CD4-positive, CD25-positive, alpha-beta regulatory T cell (primary cell): ENCODE data around the gene OSBPL2. TPM values are rescaled to one million over a fixed set of nuclear protein-coding genes. Genes with fewer than 3 reads are reported as not detected.

Experiments
- ATAC-seq, 2 donors: fragments of 150-1000 bp; cut with Tn5 transposase; one replicate each; pipeline ENCODE4 v1.10.0; 2021; ENCODE audit warnings: low read depth in 2 of 2, moderate number of reproducible peaks in 2 of 2, moderate library complexity in 1 of 2
- DNase-seq, 3 donors: peaks; one replicate each; pipeline versions ENCODE4 v3.0.0 to v3.0.0-alpha.2; 2012 to 2022; ENCODE audit warnings: mixed read lengths in 1 of 3
- H3K27ac ChIP-seq: one replicate; pipeline ENCODE4 v1.7.0; 2013; ENCODE audit warnings: mild to moderate bottlenecking, low read length; ENCODE audit not compliant: insufficient read depth, poor library complexity, severe bottlenecking
- H3K27me3 ChIP-seq: one replicate; pipeline ENCODE4 v1.7.0; 2013; ENCODE audit warnings: low read length; ENCODE audit not compliant: control insufficient read depth, insufficient read depth
- H3K36me3 ChIP-seq: one replicate; pipeline ENCODE4 v1.7.0; 2013; ENCODE audit warnings: mild to moderate bottlenecking, low read length, moderate library complexity; ENCODE audit not compliant: control insufficient read depth, insufficient read depth
- H3K4me1 ChIP-seq: 2 replicates; pipeline ENCODE4 v1.7.0; 2013; ENCODE audit warnings: mild to moderate bottlenecking, low read length; ENCODE audit not compliant: insufficient read depth, control insufficient read depth, poor library complexity, severe bottlenecking
- H3K4me3 ChIP-seq: one replicate; pipeline ENCODE4 v1.7.0; 2013; ENCODE audit warnings: low read depth, mild to moderate bottlenecking, low read length, moderate library complexity
- H3K9me3 ChIP-seq, 2 experiments: 1 replicate in 1 of 2; 2 replicates in 1 of 2; pipeline ENCODE4 v1.7.0; 2013; ENCODE audit warnings: low read length in 2 of 2, mild to moderate bottlenecking in 1 of 2, moderate library complexity in 1 of 2; ENCODE audit not compliant: control insufficient read depth in 2 of 2
- H3K27ac Mint-ChIP-seq, 3 donors: one replicate each; pipeline ENCODE4 v1.8.0; 2020 to 2022; ENCODE audit warnings: mild to moderate bottlenecking in 3 of 3, mixed read lengths in 3 of 3, moderate library complexity in 2 of 3
- H3K27me3 Mint-ChIP-seq: one replicate; pipeline ENCODE4 v1.8.0; 2022; ENCODE audit warnings: mild to moderate bottlenecking, mixed read lengths
- H3K36me3 Mint-ChIP-seq: one replicate; pipeline ENCODE4 v1.8.0; 2020; ENCODE audit warnings: mixed read lengths
- H3K4me1 Mint-ChIP-seq, 4 donors: one replicate each; pipeline ENCODE4 v1.8.0; 2020 to 2022; ENCODE audit warnings: mixed read lengths in 4 of 4, mild to moderate bottlenecking in 1 of 4
- H3K4me3 Mint-ChIP-seq, 4 donors: one replicate each; pipeline ENCODE4 v1.8.0; 2020 to 2022; ENCODE audit warnings: mild to moderate bottlenecking in 4 of 4, mixed read lengths in 4 of 4, moderate library complexity in 3 of 4
- H3K9me3 Mint-ChIP-seq, 7 donors: one replicate each; pipeline ENCODE4 v1.8.0; 2020 to 2022; ENCODE audit warnings: mixed read lengths in 7 of 7, mild to moderate bottlenecking in 3 of 7, moderate library complexity in 2 of 7
- polyA plus RNA-seq, 4 donors: library from polyadenylated mRNA; unstranded; fragments of 300-500 nt; fragmentation: Illumina TruSeq; gene quantifications; one replicate each; pipeline ENCODE4 v1.2.3, GENCODE V29; 2021
- total RNA-seq: library from RNA; stranded (reverse); gene quantifications from one replicate; pipeline ENCODE4 v1.2.3, GENCODE V29; 2022

The OSBPL2 gene
- total and polyA plus RNA-seq, 5 donors from 2014 or later, result 19.3 to 85.2 (median 23.2) TPM

DNA sequence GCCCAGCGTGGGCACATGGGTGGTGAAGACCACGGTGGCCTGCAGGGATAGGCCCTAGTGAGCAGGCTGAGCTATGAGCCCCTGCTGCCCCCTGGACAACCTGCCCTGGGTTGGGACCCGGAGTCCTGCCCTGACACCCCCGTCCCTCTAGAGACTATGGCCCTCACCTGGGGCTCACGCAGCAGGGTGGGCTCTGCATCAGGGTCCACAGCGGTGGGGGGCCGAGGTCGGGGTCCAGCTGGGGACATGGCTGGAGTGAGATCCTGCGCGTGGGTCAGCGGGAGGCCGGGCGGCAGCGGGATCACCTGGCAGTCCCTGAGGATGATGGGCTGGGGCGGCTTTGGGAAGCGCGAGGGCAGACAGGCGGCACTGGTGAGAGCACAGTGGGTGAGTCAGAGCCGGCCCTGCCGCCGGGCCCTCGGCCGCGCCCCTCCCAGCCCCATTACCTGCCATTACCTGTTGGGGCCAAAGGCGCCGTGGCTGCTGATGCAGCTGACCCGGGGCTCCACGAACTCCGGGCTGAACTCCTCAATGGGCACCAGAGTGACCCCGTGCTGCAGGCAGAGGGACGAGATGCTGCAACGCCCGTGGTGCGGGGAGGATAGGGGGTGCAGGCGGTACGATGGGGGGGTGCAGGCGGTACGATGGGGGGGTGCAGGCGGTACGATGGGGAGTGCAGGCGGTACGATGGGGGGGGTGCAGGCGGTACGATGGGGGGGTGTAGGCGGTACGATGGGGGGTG, 92.4 kb downstream of the OSBPL2 start:
- Mint-ChIP-seq H3K4me3 (no peak overlapping the region), H3K27me3 (no peaks in the 10 kb centered on the region), H3K4me1 (no peaks in the 10 kb centered on the region), H3K27ac (no peak overlapping the region), H3K9me3 (no peaks in the 10 kb centered on the region), H3K36me3 (no peaks in the 10 kb centered on the region)
- H3K36me3 ChIP-seq, result no peaks in the 10 kb centered on the region
- no peak overlapping the region for H3K27ac ChIP-seq
- no peaks in the 10 kb centered on the region for H3K4me1 ChIP-seq
- DNase-seq (no peak), ATAC-seq (no peak)
- H3K9me3 ChIP-seq, result no peaks in the 10 kb centered on the region
- H3K4me3 ChIP-seq, result no peak overlapping the region
- H3K27me3 ChIP-seq, result no peaks in the 10 kb centered on the region

DNA sequence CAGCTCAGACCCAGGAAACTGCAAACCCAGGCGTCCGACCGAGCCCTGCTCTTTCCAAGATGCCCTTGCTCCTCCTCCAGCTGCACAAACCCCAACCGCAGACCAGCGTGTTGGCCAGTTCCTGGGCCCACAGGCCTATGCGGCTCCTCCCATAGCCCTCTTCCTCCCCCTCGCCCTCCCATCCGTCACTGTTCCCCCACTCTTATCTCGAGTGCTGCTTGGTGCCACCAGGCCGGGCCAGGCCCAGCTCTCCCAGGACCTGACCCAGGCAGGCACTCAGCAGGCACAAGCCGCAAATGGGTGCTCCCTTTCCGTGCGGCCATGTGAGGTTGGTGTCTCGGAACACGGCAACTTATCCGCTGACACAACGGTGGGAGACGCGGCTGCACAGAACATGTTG, 93.0 kb downstream of the OSBPL2 start:
- DNase-seq (no peak), ATAC-seq (no peak)
- Mint-ChIP-seq H3K4me1 (no peaks in the 10 kb centered on the region), H3K4me3 (no peak overlapping the region), H3K27ac (no peak overlapping the region), H3K9me3 (no peaks in the 10 kb centered on the region), H3K36me3 (no peaks in the 10 kb centered on the region), H3K27me3 (peaks cover 3% of the 10 kb centered on the region)
- H3K4me3 ChIP-seq, result no peak overlapping the region
- H3K9me3 ChIP-seq, result no peaks in the 10 kb centered on the region
- H3K27me3 ChIP-seq, result no peaks in the 10 kb centered on the region
- no peaks in the 10 kb centered on the region for H3K4me1 ChIP-seq
- no peak overlapping the region for H3K27ac ChIP-seq
- no peaks in the 10 kb centered on the region for H3K36me3 ChIP-seq

DNA sequence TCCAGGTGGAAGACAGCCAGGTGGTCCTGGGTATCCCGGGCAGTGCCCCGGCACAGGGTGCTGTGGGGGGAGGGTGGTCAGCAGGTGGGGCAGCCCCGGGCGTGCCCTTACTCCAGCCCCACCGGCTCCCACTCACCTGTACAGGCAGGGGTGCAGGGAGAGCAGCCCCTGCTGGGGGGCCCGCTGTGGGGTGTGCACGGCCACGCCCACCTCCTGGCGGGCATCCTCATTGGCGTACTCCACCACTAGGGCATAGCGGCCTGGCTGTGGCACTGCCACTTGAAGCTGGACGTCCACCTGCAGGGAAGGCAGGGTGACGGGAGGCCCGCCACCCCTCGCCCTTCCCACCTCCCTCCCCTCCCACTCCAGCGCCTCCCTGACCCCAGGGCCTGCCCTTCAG, 94.1 kb downstream of the OSBPL2 start:
- no peak for DNase-seq
- Mint-ChIP-seq H3K27me3 (peaks cover 5% of the 10 kb centered on the region), H3K9me3 (no peaks in the 10 kb centered on the region), H3K4me3 (no peak overlapping the region), H3K27ac (no peak overlapping the region), H3K4me1 (no peaks in the 10 kb centered on the region), H3K36me3 (no peaks in the 10 kb centered on the region)
- H3K27me3 ChIP-seq, result no peaks in the 10 kb centered on the region
- ATAC-seq, result no peak
- no peaks in the 10 kb centered on the region for H3K4me1 ChIP-seq
- no peak overlapping the region for H3K4me3 ChIP-seq
- H3K9me3 ChIP-seq, result no peaks in the 10 kb centered on the region
- no peaks in the 10 kb centered on the region for H3K36me3 ChIP-seq
- H3K27ac ChIP-seq, result no peak overlapping the region

DNA sequence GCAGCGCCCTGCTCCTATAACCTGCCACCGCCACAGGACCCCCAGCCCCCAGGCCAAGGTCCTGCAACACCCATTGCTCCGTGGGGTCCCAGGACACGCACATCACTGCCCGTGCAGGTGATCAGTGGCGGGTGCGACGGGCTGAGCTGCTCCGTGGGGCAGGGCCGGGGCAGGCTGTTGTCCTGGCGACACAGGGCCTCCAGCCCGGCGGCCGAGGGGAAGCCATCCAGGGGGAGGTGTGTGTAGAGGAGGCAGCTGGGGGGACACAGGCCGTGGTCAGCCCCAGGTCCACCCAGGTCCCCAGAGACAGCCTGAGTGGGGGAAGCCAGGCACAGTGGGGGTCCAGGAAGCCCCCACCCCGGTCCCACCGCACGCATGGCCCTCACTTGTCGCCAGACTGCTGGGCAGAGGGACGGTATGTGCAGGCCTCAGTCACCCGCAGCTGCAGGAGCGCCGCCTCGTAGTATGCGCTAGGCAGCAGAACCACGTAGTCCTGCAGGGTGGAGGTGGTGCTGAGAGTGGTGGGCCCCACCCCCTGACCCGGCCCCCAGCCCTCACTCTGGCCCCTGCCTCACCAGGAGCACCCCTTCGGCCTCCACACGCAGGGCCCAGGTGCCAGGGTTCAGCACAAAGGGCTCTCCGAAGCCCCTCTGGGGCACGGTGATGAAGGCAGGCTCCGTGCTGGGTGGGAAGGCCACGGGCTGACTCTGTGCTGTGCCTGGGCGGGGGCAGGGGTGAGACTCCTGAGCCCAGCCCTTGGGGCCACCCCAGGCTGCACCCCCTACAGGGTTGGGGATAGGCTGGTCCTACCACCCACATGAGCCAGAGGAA, 94.9 kb downstream of the OSBPL2 start:
- no peak overlapping the region for H3K27ac ChIP-seq
- DNase-seq (no peak), ATAC-seq (no peak)
- H3K4me1 Mint-ChIP-seq, result no peaks in the 10 kb centered on the region
- no peak overlapping the region for H3K27ac Mint-ChIP-seq
- no peaks in the 10 kb centered on the region for H3K27me3 ChIP-seq
- H3K4me3 ChIP-seq, result no peak overlapping the region
- H3K4me1 ChIP-seq, result no peaks in the 10 kb centered on the region
- no peaks in the 10 kb centered on the region for H3K9me3 ChIP-seq
- no peaks in the 10 kb centered on the region for H3K36me3 ChIP-seq
- no peak overlapping the region for H3K4me3 Mint-ChIP-seq
- no peaks in the 10 kb centered on the region for H3K36me3 Mint-ChIP-seq
- H3K9me3 Mint-ChIP-seq, result no peaks in the 10 kb centered on the region
- H3K27me3 Mint-ChIP-seq, result peaks cover 5% of the 10 kb centered on the region

DNA sequence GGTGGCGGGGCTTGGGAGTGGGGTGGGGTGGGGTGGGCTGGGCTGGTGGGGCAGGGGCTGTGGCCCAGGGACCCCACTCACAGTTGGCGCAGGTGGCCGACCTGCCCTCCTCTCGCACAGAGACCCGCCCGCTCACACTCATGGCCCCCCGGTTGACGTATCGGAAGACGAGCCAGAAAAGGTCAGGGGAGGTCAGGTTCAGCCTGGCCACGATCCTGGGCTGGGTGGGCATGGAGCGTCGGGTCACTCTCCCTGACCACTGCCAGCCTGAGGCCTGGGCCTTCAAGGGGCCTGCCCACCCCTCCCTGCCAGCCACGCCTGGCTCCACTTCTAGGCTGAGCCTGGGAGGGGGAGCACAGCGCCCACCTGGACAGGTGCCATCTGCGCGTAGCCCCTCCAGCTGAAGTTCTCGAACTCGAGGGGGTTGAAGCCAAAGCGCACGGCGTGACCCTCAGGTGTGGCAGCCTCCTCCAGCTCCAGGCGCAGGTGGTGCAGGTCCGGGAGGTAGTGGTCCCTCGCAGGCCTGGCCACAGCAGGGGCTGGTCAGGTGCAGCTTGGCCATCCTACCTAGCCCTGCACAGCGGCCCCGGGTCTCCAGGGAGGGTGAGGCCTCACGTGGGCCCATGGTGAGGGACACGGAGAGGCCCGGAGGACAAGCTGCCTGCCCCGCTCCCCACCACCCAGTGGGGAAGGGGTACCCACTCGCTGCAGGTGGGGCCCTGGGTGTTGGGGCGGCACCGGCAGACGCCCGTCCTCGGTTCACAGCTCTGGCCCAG, 95.7 kb downstream of the OSBPL2 start:
- no peak for ATAC-seq
- H3K27me3 ChIP-seq, result no peaks in the 10 kb centered on the region
- Mint-ChIP-seq H3K9me3 (no peaks in the 10 kb centered on the region), H3K27ac (no peak overlapping the region), H3K27me3 (peaks cover 5% of the 10 kb centered on the region), H3K4me3 (no peak overlapping the region), H3K4me1 (no peaks in the 10 kb centered on the region), H3K36me3 (no peaks in the 10 kb centered on the region)
- no peaks in the 10 kb centered on the region for H3K36me3 ChIP-seq
- no peak overlapping the region for H3K27ac ChIP-seq
- DNase-seq, result no peak
- H3K4me1 ChIP-seq, result no peaks in the 10 kb centered on the region
- H3K4me3 ChIP-seq, result no peak overlapping the region
- no peaks in the 10 kb centered on the region for H3K9me3 ChIP-seq

DNA sequence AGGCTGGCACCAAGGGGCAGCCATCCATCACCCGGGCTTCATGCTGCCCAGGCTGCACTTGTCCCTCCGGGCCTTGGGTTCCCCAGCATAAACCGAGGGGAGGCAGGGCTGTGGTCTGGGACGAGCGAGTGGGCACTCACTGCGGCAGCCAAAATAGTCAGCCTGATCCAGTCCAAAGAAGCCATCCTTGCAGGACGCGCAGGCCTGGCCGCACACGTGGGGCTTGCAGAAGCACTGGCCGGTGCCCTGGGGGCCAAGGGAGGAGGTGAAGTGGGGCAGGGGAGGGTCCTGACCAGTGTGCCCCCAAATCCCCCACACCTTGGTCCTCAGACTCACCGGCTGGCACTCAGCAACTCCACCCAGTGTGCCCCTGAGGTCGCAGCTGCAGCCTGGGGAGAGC, 96.6 kb downstream of the OSBPL2 start:
- H3K27me3 Mint-ChIP-seq, result peaks cover 5% of the 10 kb centered on the region
- ATAC-seq, result no peak
- no peak overlapping the region for H3K27ac Mint-ChIP-seq
- H3K4me1 Mint-ChIP-seq, result no peaks in the 10 kb centered on the region
- Histone ChIP-seq H3K9me3 (no peaks in the 10 kb centered on the region), H3K27me3 (no peaks in the 10 kb centered on the region), H3K4me3 (no peak overlapping the region), H3K27ac (no peak overlapping the region), H3K36me3 (no peaks in the 10 kb centered on the region), H3K4me1 (no peaks in the 10 kb centered on the region)
- DNase-seq, result no peak
- H3K36me3 Mint-ChIP-seq, result no peaks in the 10 kb centered on the region
- peaks cover 0 to 4% (median 0%) of the 10 kb centered on the region in 7 donors for H3K9me3 Mint-ChIP-seq
- no peak overlapping the region for H3K4me3 Mint-ChIP-seq

DNA sequence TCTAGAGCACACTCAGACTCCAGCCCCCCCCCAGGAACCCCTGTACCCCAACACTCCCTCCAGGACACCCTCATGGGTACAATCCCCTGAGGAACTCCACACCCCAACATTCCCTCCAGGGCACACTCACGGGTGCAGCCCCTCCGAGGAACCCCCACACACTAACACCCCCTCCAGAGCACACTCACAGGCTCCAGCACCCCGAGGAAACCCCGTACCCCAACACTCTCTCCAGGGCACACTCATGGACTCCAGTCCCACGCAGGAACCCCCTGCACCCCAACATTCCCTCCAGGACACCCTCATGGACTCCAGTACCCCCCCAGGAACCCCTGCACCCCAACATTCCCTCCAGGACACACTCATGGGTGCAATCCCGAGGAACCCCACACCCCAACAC, 97.2 kb downstream of the OSBPL2 start:
- Mint-ChIP-seq H3K27ac (no peak overlapping the region), H3K27me3 (peaks cover 5% of the 10 kb centered on the region), H3K4me3 (no peak overlapping the region), H3K9me3 (peaks cover 0 to 5% (median 0%) of the 10 kb centered on the region in 7 donors), H3K36me3 (no peaks in the 10 kb centered on the region), H3K4me1 (no peaks in the 10 kb centered on the region)
- no peak overlapping the region for H3K4me3 ChIP-seq
- no peaks in the 10 kb centered on the region for H3K9me3 ChIP-seq
- DNase-seq, result no peak
- no peak for ATAC-seq
- H3K36me3 ChIP-seq, result no peaks in the 10 kb centered on the region
- no peaks in the 10 kb centered on the region for H3K27me3 ChIP-seq
- no peaks in the 10 kb centered on the region for H3K4me1 ChIP-seq
- no peak overlapping the region for H3K27ac ChIP-seq
